RWPE2 (cell line): ENCODE results near the gene ASTN2.

ENCODE experiments used
- ATAC-seq: fragments of 200-7000 bp; cut with Tn5 transposase; 3 replicates; pipeline ENCODE4 v1.9.1; 2021; ENCODE audit warnings: low read depth
- DNase-seq: peaks from one replicate; pipeline ENCODE4 v3.0.0-alpha.2; 2020; ENCODE audit warnings: low spot score
- H3K27ac ChIP-seq: fragments of 450-650 bp; 2 replicates; pipeline ENCODE4 v1.5.1; 2017; ENCODE audit warnings: mild to moderate bottlenecking; ENCODE audit not compliant: poor library complexity, severe bottlenecking
- H3K27me3 ChIP-seq: fragments of 250-450 bp; sonication (Bioruptor Pico); 2 replicates; pipeline ENCODE4 v1.5.1; 2021; ENCODE audit warnings: mild to moderate bottlenecking, moderate library complexity; ENCODE audit not compliant: insufficient read depth, poor library complexity, severe bottlenecking
- H3K36me3 ChIP-seq: fragments of 250-450 bp; sonication (Bioruptor Pico); 2 replicates; pipeline ENCODE4 v1.5.1; 2020; ENCODE audit warnings: low read depth, mild to moderate bottlenecking, moderate library complexity
- H3K4me1 ChIP-seq: fragments of 250-450 bp; sonication (Bioruptor Pico); 2 replicates; pipeline ENCODE4 v1.5.1; 2021; ENCODE audit warnings: mild to moderate bottlenecking, moderate library complexity; ENCODE audit not compliant: insufficient read depth, poor library complexity, severe bottlenecking
- H3K4me3 ChIP-seq: fragments of 250-450 bp; sonication (Bioruptor Pico); 2 replicates; pipeline ENCODE4 v1.5.1; 2021; ENCODE audit warnings: mild to moderate bottlenecking, moderate library complexity; ENCODE audit not compliant: severe bottlenecking
- H3K9me3 ChIP-seq: fragments of 250-450 bp; sonication (Bioruptor Pico); 2 replicates; pipeline ENCODE4 v1.5.1; 2021; ENCODE audit warnings: mild to moderate bottlenecking, moderate library complexity; ENCODE audit not compliant: severe bottlenecking
- TF ChIP-seq, protein P1 (sequence below): fragments of 450-650 bp; IDR thresholded peaks from one replicate; pipeline ENCODE4 v1.5.1; 2017; ENCODE audit warnings: mild to moderate bottlenecking, moderate library complexity; ENCODE audit not compliant: poor library complexity, severe bottlenecking

Gene ASTN2

DNA sequence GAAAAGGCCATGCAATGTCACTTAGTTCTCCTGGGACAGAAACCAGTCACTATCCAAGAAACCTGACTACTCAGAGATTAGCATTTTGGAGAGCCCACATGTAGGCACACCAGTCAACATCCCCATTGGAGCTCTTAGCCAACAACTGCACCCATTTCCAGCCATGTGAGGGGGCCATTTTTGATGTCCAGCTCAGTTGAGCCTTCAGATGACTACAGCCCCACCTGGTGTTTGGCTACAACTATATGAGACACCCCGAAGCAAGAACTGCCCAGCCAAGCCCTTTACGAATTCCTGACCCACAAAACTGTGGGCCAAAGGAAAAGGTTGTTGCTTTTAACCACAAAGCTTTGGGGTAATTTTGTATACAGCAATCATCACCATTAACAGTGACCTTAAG lies 300.1 kb downstream of the ASTN2 start:
- Histone ChIP-seq H3K4me1 (peaks cover 3% of the 10 kb centered on the region), H3K36me3 (no peaks in the 10 kb centered on the region), H3K27me3 (no peaks in the 10 kb centered on the region), H3K4me3 (no peak overlapping the region), H3K9me3 (no peaks in the 10 kb centered on the region), H3K27ac (no peak overlapping the region)
- TF ChIP-seq, protein P1, sequence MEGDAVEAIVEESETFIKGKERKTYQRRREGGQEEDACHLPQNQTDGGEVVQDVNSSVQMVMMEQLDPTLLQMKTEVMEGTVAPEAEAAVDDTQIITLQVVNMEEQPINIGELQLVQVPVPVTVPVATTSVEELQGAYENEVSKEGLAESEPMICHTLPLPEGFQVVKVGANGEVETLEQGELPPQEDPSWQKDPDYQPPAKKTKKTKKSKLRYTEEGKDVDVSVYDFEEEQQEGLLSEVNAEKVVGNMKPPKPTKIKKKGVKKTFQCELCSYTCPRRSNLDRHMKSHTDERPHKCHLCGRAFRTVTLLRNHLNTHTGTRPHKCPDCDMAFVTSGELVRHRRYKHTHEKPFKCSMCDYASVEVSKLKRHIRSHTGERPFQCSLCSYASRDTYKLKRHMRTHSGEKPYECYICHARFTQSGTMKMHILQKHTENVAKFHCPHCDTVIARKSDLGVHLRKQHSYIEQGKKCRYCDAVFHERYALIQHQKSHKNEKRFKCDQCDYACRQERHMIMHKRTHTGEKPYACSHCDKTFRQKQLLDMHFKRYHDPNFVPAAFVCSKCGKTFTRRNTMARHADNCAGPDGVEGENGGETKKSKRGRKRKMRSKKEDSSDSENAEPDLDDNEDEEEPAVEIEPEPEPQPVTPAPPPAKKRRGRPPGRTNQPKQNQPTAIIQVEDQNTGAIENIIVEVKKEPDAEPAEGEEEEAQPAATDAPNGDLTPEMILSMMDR, result no peak
- DNase-seq, result no peak
- ATAC-seq, result no peak

DNA sequence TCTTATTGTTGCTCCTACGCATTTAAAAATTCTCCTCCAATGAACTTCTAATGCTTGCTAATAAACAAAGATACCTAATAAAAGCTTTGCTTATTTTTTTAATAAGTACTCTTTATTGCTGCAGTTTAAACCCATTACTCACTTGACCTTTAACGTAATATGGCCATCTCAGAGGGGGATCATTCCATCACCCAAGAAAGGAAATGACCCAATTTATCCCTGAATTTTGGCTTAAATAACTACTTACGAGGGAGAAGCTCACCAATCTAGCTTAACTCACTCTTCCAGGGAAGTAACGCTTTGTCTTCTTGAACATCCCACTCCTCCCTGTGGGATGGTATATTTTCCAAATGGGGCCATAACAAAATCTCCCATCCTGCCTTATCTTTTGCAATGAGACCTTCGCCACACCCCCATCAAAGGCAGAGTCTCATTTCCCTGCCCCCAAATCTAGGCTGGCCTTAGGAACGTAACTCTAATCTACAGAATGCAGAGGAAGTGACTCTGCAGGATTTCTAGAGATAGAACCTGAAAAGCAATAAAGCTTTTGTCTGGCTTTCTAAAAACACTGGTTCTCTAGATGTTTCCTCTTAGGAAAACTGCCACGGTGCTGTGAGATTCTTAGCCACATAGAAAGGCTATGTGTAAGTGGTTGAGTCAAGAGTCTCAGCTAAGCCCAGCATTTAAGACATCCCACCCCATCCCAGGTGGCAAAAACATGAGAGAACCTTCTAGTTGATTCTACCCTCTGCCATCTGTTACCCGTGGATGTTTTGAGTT lies 310.0 kb downstream of the ASTN2 start:
- ATAC-seq (no peak), DNase-seq (no peak)
- Histone ChIP-seq H3K27ac (no peak overlapping the region), H3K4me3 (no peak overlapping the region), H3K4me1 (peaks cover 10% of the 10 kb centered on the region), H3K9me3 (no peaks in the 10 kb centered on the region), H3K36me3 (no peaks in the 10 kb centered on the region), H3K27me3 (no peaks in the 10 kb centered on the region)
- TF ChIP-seq, protein P1, result no peak

DNA sequence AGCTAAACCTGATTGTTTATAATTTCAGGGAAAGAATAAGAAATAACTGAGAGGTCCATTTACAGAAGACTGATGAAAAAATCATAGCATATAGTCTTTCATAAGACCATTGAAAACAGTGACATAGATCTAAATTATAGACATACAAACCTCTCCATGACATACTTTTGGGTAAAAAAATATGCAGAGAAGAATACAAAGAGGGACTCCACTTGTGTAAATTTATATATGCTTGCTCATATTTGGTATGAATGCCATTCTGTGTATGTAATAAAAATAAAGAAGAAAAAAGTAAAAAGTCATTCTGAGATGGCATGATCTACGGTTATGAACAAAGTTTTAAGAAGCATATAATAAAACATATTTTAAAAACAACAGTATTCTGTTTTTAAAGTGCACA lies 310.7 kb downstream of the ASTN2 start:
- no peaks in the 10 kb centered on the region for H3K36me3 ChIP-seq
- H3K27ac ChIP-seq, result no peak overlapping the region
- peaks cover 8% of the 10 kb centered on the region for H3K4me1 ChIP-seq
- no peak overlapping the region for H3K4me3 ChIP-seq
- ATAC-seq (no peak), DNase-seq (no peak)
- H3K9me3 ChIP-seq, result no peaks in the 10 kb centered on the region
- no peaks in the 10 kb centered on the region for H3K27me3 ChIP-seq
- TF ChIP-seq, protein P1, result no peak

DNA sequence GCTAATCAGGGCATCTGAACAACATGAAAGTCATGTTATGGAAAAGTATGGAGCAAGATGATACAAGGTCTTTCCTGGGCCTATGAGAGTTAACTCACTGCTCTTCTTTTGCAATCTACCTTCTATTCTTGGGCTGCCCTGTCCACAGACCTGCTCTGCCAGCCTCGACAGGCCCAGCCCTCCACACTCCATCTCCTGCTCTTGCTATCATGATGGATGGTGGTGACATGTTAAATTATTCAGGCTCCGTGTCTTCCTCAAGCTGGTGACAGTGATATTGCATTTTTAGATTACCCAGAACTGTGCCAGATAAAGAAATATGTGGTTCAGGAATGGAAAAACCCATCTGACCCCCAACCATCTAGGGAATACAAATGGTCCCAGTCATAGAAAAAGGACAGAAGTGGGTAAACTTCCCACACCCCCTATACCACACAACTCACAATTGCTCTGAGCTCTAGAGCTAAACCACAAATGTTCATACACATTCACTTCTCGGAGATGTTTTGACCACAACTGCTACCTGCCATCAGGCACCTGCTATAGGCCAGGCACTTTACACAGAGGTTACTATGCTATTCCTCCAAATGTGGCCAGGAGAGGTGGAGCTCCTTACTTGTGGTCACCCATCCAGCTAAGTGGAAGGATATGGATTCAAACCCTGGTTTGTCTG lies 311.3 kb downstream of the ASTN2 start:
- Histone ChIP-seq H3K36me3 (no peaks in the 10 kb centered on the region), H3K9me3 (no peaks in the 10 kb centered on the region), H3K4me3 (no peak overlapping the region), H3K27ac (no peak overlapping the region), H3K4me1 (peaks cover 2% of the 10 kb centered on the region), H3K27me3 (no peaks in the 10 kb centered on the region)
- TF ChIP-seq, protein P1, result no peak
- no peak for ATAC-seq
- no peak for DNase-seq

DNA sequence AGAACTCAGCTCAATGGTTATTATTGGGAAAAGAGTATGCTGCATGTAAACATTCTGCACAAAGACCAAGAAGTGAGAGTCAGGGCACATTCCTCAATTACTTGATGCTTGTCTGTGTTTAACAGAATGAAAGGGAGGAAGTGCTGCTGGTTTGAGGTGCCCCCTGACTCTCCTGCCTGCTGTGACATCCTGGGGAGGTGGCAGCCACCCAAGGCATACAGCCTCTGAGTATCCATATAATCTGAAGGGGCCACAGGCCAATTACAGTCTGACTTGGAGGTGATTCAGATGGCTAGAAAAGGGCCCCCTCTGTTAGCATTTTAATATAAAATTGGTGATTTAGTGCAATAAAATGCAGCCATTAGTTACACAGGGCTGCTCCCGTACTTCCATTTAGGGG lies 313.8 kb downstream of the ASTN2 start:
- Histone ChIP-seq H3K4me3 (no peak overlapping the region), H3K36me3 (no peaks in the 10 kb centered on the region), H3K27me3 (no peaks in the 10 kb centered on the region), H3K27ac (no peak overlapping the region), H3K9me3 (no peaks in the 10 kb centered on the region), H3K4me1 (peaks cover 11% of the 10 kb centered on the region)
- no peak for ATAC-seq
- no peak for DNase-seq
- TF ChIP-seq, protein P1, result no peak
